T-helper 2 cell treated with Interferon-gamma antibody and Interleukin-4, amounts not matched to agents 100 ng/mL and 5 ng/mL, for 36 hours (primary cell): ENCODE results near the gene MORC1. TPM values are rescaled to one million over a fixed set of nuclear protein-coding genes. Genes with fewer than 3 reads are reported as not detected.

Source experiments
- intact Hi-C: fragments of 100-400 bp; cut with micrococcal nuclease; formaldehyde crosslinking; loops from one replicate; pipeline ENCODE4 v1.15.1; 2023
- total RNA-seq: library from RNA; stranded (reverse); gene quantifications from 2 replicates; pipeline ENCODE4 v1.2.3, GENCODE V29; 2022

MORC1 gene
- total RNA-seq, 1 donor from 2014 or later: not detected

GRCh38 chr3:109035082-109035481 lies 82.9 kb downstream of the MORC1 start:
- intact Hi-C loops: no loop called here

GRCh38 chr3:109033000-109033660 lies 84.8 kb downstream of the MORC1 start:
- intact Hi-C loops: no loop called here

GRCh38 chr3:109028753-109029152 lies 89.2 kb downstream of the MORC1 start:
- intact Hi-C loops: no loop called here

GRCh38 chr3:109026821-109027220 lies 91.1 kb downstream of the MORC1 start:
- intact Hi-C loops: no loop called here

GRCh38 chr3:109025896-109026295 lies 92.0 kb downstream of the MORC1 start:
- intact Hi-C loops: no loop called here

- intact Hi-C loops: loop anchor here (1.0 kb wide), 1 partner anchor 59 kb away; no protein-coding TSS in a partner anchor
Measured at GRCh38 chr3:109023656-109024254, 94.2 kb downstream of the MORC1 start.

- intact Hi-C loops: loop anchor here (1.0 kb wide), 1 partner anchor 59 kb away; no protein-coding TSS in a partner anchor
Measured at GRCh38 chr3:109023167-109023566, 94.8 kb downstream of the MORC1 start.

GRCh38 chr3:109021556-109021955 lies 96.4 kb downstream of the MORC1 start:
- intact Hi-C loops: no loop called here

- intact Hi-C loops: no loop called here
Measured at GRCh38 chr3:109018828-109019227, 99.1 kb downstream of the MORC1 start.

- intact Hi-C loops: no loop called here
Measured at GRCh38 chr3:109005443-109005842, 112.5 kb downstream of the MORC1 start.

GRCh38 chr3:108998436-108998835 lies 119.5 kb downstream of the MORC1 start:
- intact Hi-C loops: no loop called here

- intact Hi-C loops: no loop called here
Measured at GRCh38 chr3:108985844-108986243, 132.1 kb downstream of the MORC1 start.

- intact Hi-C loops: no loop called here
Measured at GRCh38 chr3:108983051-108983450, 134.9 kb downstream of the MORC1 start.

- intact Hi-C loops: no loop called here
Measured at GRCh38 chr3:108976058-108976457, 141.9 kb downstream of the MORC1 start.

- intact Hi-C loops: no loop called here
Measured at GRCh38 chr3:108973019-108973418, 144.9 kb downstream of the MORC1 start.

- intact Hi-C loops: no loop called here
Measured at GRCh38 chr3:108972482-108972881, 145.5 kb downstream of the MORC1 start.

GRCh38 chr3:108970561-108970960 lies 147.4 kb downstream of the MORC1 start:
- intact Hi-C loops: no loop called here

GRCh38 chr3:108966773-108967172 lies 151.2 kb downstream of the MORC1 start:
- intact Hi-C loops: no loop called here

GRCh38 chr3:108959017-108959416 lies 158.9 kb downstream of the MORC1 start:
- intact Hi-C loops: no loop called here

- intact Hi-C loops: no loop called here
Measured at GRCh38 chr3:108953700-108954099, 164.2 kb downstream of the MORC1 start, which contains the start of gene GUCA1C. TSS of gene GUCA1C (minus strand) at chr3:108953879. CDS start at chr3:108953762, 117 bp downstream.

GRCh38 chr3:108953210-108953609 lies 164.7 kb downstream of the MORC1 start:
- intact Hi-C loops: no loop called here

- intact Hi-C loops: no loop called here
Measured at GRCh38 chr3:108951820-108952501, 166.0 kb downstream of the MORC1 start.
